ACC112 (cell line): ENCODE measurements around the gene TET2.

ENCODE experiments used
- H2AFZ ChIP-seq: fragments of 200-600 bp; sonication (generic); one replicate; pipeline ENCODE4 v1.6.0; 2017; ENCODE audit warnings: antibody characterized with exemption, low read length; ENCODE audit not compliant: unreplicated experiment
- H3K27ac ChIP-seq: fragments of 200-600 bp; sonication (generic); 2 replicates; pipeline ENCODE4 v1.5.1; 2014; ENCODE audit warnings: low read depth, mild to moderate bottlenecking, antibody characterized with exemption, low read length, moderate library complexity
- H3K27me3 ChIP-seq: fragments of 200-600 bp; sonication (generic); 2 replicates; pipeline ENCODE4 v1.6.1; 2014; ENCODE audit warnings: mild to moderate bottlenecking, antibody characterized with exemption, low read length, moderate library complexity, mixed read lengths; ENCODE audit not compliant: insufficient read depth
- H3K36me3 ChIP-seq: fragments of 200-600 bp; sonication (generic); 2 replicates; pipeline ENCODE4 v1.6.1; 2016; ENCODE audit warnings: mild to moderate bottlenecking, antibody characterized with exemption, low read length, moderate library complexity, mixed read lengths; ENCODE audit not compliant: insufficient read depth
- H3K4me1 ChIP-seq: fragments of 200-600 bp; sonication (generic); one replicate; pipeline ENCODE4 v1.6.1; 2016; ENCODE audit warnings: low read length, mixed read lengths; ENCODE audit not compliant: insufficient read depth, unreplicated experiment, control insufficient read depth
- H3K4me3 ChIP-seq: fragments of 200-600 bp; sonication (generic); 2 replicates; pipeline ENCODE4 v1.5.1; 2014; ENCODE audit warnings: mild to moderate bottlenecking, low read depth, low read length
- H3K79me2 ChIP-seq: fragments of 200-600 bp; sonication (generic); one replicate; pipeline ENCODE4 v1.6.0; 2016; ENCODE audit warnings: low read length; ENCODE audit not compliant: control insufficient read depth, unreplicated experiment, insufficient read depth

TET2 gene

GRCh38 chr4:105122350-105122749 is 24.3 kb upstream of the TET2 start:
- peak overlapping the region; percentile 33 for H2AFZ ChIP-seq

GRCh38 chr4:105126311-105127169 is 20.1 kb upstream of the TET2 start:
- H3K4me1 ChIP-seq, result peaks cover 3% of the 10 kb centered on the region
- no peaks in the 10 kb centered on the region for H3K79me2 ChIP-seq
- H3K4me3 ChIP-seq, result no peak overlapping the region
- H3K36me3 ChIP-seq, result no peaks in the 10 kb centered on the region
- no peak overlapping the region for H2AFZ ChIP-seq
- H3K27me3 ChIP-seq, result no peaks in the 10 kb centered on the region
- H3K27ac ChIP-seq, result no peak overlapping the region

More at GRCh38 chr4:105122350-105122749, 24.3 kb upstream of the TET2 start:
- no peaks in the 10 kb centered on the region for H3K36me3 ChIP-seq
- H3K79me2 ChIP-seq, result no peaks in the 10 kb centered on the region
- H3K4me1 ChIP-seq, result peaks cover 3% of the 10 kb centered on the region
- H3K4me3 ChIP-seq, result no peak overlapping the region
- H3K27me3 ChIP-seq, result no peaks in the 10 kb centered on the region
- H3K27ac ChIP-seq, result no peak overlapping the region

- H3K4me3 ChIP-seq, result no peak overlapping the region
- no peak overlapping the region for H3K27ac ChIP-seq
These were observed 19.6 kb upstream of the TET2 start for GRCh38 chr4:105127170-105127445.

GRCh38 chr4:105128208-105128607 is 18.5 kb upstream of the TET2 start:
- Histone ChIP-seq H3K27me3 (no peaks in the 10 kb centered on the region), H3K79me2 (no peaks in the 10 kb centered on the region), H3K4me3 (no peak overlapping the region), H3K4me1 (no peaks in the 10 kb centered on the region), H3K27ac (no peak overlapping the region), H3K36me3 (no peaks in the 10 kb centered on the region), H2AFZ (no peak overlapping the region)

More at GRCh38 chr4:105127170-105127445, 19.6 kb upstream of the TET2 start:
- Histone ChIP-seq H3K79me2 (no peaks in the 10 kb centered on the region), H2AFZ (no peak overlapping the region), H3K27me3 (no peaks in the 10 kb centered on the region), H3K36me3 (no peaks in the 10 kb centered on the region), H3K4me1 (peaks cover 3% of the 10 kb centered on the region)

- Histone ChIP-seq H3K36me3 (no peaks in the 10 kb centered on the region), H2AFZ (no peak overlapping the region), H3K4me1 (no peaks in the 10 kb centered on the region), H3K27me3 (no peaks in the 10 kb centered on the region), H3K4me3 (no peak overlapping the region), H3K79me2 (no peaks in the 10 kb centered on the region), H3K27ac (no peak overlapping the region)
These were observed 17.2 kb upstream of the TET2 start for GRCh38 chr4:105129286-105130040.

GRCh38 chr4:105130945-105131344 is 15.7 kb upstream of the TET2 start:
- Histone ChIP-seq H3K27me3 (no peaks in the 10 kb centered on the region), H3K79me2 (no peaks in the 10 kb centered on the region), H3K4me1 (no peaks in the 10 kb centered on the region), H3K4me3 (no peak overlapping the region), H3K36me3 (no peaks in the 10 kb centered on the region), H2AFZ (no peak overlapping the region), H3K27ac (no peak overlapping the region)

GRCh38 chr4:105133976-105134375 is 12.7 kb upstream of the TET2 start:
- Histone ChIP-seq H2AFZ (no peak overlapping the region), H3K27me3 (no peaks in the 10 kb centered on the region), H3K79me2 (no peaks in the 10 kb centered on the region), H3K27ac (no peak overlapping the region), H3K4me1 (no peaks in the 10 kb centered on the region), H3K4me3 (no peak overlapping the region), H3K36me3 (no peaks in the 10 kb centered on the region)

- no peak overlapping the region for H2AFZ ChIP-seq
- H3K27ac ChIP-seq, result no peak overlapping the region
These were observed 10.9 kb upstream of the TET2 start for GRCh38 chr4:105135785-105136184.

GRCh38 chr4:105137121-105137875 is 9.4 kb upstream of the TET2 start:
- no peaks in the 10 kb centered on the region for H3K27me3 ChIP-seq
- H3K4me3 ChIP-seq, result no peak overlapping the region
- H3K79me2 ChIP-seq, result no peaks in the 10 kb centered on the region
- peaks cover 5% of the 10 kb centered on the region for H3K4me1 ChIP-seq
- no peak overlapping the region for H3K27ac ChIP-seq
- no peak overlapping the region for H2AFZ ChIP-seq
- no peaks in the 10 kb centered on the region for H3K36me3 ChIP-seq

More at GRCh38 chr4:105135785-105136184, 10.9 kb upstream of the TET2 start:
- Histone ChIP-seq H3K4me1 (peaks cover 5% of the 10 kb centered on the region), H3K79me2 (no peaks in the 10 kb centered on the region), H3K4me3 (no peak overlapping the region), H3K36me3 (no peaks in the 10 kb centered on the region), H3K27me3 (no peaks in the 10 kb centered on the region)

- no peak overlapping the region for H2AFZ ChIP-seq
- peaks cover 5% of the 10 kb centered on the region for H3K4me1 ChIP-seq
- no peak overlapping the region for H3K4me3 ChIP-seq
- H3K27me3 ChIP-seq, result no peaks in the 10 kb centered on the region
- H3K79me2 ChIP-seq, result no peaks in the 10 kb centered on the region
- no peaks in the 10 kb centered on the region for H3K36me3 ChIP-seq
- no peak overlapping the region; the same call in 1 of the 2 replicates for H3K27ac ChIP-seq
These were observed 7.0 kb upstream of the TET2 start for GRCh38 chr4:105139646-105140045.
